HG03095 (cell line): Measurements from ENCODE around the gene TSPYL6.
"Not testable (repeated sequence)": the region's sequence is repeated elsewhere in the genome, so short reads cannot be mapped to it uniquely, and the experiment has no call there.

Experiments
- ATAC-seq: cut with Tn5 transposase; IDR thresholded peaks from one replicate; pipeline ENCODE4 v1.9.1; 2021; ENCODE audit warnings: moderate library complexity; ENCODE audit not compliant: unreplicated experiment

The TSPYL6 gene

DNA sequence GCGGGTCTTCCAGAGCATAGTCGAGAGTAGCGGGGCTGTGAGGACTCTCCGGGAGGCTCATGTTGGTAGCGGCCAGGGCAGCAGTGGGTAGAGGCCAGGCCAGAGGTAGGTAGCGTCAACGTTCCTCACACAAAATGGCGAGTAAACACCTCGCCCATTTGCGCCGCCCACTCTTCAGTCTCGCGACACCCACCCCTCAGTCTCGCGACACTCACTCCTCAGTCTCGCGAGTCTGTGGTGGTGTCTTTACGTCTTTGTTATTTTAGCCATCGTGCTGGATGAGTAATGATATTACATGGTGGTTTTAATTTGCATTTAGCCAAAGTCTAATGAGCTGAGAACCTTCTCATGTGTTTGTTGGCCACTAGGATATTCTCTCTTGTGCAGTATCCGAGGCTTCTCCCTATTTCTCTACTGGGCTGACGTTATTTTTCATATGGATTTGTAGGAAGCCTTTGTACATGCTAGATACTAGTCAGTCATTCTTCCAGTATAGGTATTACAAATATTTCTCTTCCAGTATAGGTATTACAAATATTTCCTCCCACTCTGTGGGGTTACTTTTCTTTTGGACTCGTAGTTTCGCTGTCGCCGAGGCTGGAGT is at the start of gene TSPYL6:
TSPYL6 (minus strand) TSS at position 139 of the 604 bp plus-strand sequence; CDS start at position 61, 78 bp downstream.
- ATAC-seq = no peak

DNA sequence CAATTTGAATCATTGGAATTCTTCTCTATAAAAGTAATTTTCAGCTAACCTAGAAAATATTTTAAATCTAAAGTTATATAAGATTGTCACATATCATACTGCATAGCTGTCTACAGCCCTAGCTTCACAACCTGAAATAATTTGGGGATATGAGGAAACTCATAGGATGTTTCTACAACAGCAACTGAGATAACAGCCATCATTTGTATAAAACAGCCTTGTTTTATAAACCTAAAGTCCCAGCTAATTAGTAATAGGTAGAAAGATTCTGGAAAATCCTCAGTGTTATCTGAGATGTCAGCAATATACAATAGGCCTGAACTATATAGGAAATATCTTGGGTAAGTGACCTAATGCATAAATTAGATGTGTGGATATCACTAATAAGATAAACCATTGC is 47.6 kb upstream of the TSPYL6 start:
- no peak for ATAC-seq

DNA sequence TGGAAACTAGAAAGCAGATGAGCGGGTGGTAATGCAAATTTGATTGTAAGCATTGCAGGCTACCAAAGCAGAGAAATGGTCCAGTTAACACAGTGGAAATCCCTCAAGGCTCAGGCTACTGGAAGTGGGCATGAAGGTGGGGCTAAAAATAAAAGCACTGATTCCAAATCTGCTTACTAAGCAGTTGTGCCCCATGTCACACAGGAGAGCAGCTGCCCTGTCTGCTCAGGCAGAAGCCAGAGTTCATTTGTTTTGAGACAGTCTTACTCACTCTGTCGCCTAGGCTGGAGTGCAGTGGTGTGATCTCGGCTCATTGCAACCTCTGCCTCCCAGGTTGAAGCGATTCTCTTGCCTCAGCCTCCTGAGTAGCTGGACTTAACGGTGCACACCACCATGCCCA is 42.5 kb upstream of the TSPYL6 start:
- ATAC-seq = no peak

- no peak for ATAC-seq
Measured at GRCh38 chr2:54295911-54296310, 39.9 kb upstream of the TSPYL6 start.

DNA sequence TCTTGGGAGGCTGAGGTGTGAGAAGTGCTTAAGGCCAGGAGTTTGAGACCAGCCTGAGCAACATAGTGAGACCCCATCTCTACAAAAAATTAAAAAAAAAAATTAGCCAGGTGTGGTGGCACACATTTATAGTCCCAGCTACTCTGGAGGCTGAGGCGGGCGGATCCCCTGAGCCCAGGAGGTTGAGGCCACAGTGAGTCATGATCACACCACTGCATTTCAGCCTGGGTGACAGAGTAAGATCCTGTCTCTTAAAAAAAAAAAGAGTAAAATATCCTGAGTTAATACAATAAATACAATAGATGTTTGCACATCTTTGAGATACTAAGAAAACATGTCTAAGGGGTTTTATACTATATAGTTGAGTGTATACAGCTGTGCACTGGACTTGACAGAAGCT is 38.6 kb upstream of the TSPYL6 start:
- ATAC-seq = not testable (repeated sequence)

DNA sequence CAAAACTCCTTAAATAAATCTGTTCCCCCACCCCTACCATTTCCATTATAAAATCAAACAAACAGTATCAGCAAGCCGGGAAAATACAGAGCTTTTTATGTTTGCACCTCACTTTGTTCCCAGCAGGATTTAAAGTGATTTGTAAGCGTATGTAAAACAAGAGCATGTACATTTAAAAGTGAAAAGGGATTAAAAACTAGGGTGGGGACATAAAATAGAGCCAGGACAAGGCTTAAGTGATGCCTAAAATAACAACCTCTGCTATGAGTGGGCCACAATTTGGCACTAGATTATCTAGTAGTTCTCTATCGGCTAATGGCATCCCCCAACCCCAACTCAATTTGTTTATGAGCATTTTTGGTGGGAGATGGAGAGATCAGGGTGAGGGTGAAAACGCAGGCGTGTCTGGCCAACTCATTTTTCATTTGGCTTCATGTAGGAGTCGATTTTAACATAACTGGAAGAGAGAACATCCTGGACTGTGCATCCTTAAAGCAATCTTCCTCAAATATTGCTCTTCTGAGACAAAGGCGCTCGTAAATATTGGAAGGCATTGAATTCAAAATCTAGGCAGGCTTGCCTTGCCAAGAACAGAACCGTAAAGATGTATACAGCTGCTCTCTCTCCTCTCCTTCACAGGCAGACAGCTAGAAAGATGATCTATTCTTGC is 34.5 kb upstream of the TSPYL6 start:
- ATAC-seq = no peak

GRCh38 chr2:54289917-54290316 is 33.9 kb upstream of the TSPYL6 start:
- no peak for ATAC-seq

GRCh38 chr2:54287532-54287931 is 31.5 kb upstream of the TSPYL6 start:
- ATAC-seq = no peak

- no peak for ATAC-seq
Measured at GRCh38 chr2:54285451-54285850, 29.4 kb upstream of the TSPYL6 start.

GRCh38 chr2:54284826-54285225 is 28.8 kb upstream of the TSPYL6 start:
- ATAC-seq = no peak

- ATAC-seq = no peak
Measured at GRCh38 chr2:54279385-54279784, 23.4 kb upstream of the TSPYL6 start.

GRCh38 chr2:54275541-54275940 is 19.5 kb upstream of the TSPYL6 start:
- no peak for ATAC-seq

DNA sequence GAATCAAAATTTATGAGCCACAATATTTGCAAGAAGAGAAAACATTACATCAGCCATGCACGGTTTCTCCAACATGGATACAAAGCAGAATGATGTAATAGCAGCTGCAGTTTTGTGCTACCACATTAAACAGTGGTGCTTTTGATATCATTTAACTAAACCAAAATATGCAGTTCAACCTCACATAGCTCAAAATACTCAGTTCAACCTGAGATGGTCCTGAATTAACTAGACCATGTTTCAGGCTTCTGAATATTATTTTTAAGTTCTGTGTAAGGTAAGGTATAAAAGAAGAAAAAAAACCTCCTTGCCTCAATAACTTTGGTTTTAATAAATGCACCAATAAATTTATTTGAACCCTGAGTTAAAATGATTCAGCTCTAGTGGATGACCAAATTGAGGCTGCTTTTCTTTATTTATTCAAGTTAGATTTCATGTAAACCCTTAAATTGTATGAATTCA is 18.8 kb upstream of the TSPYL6 start:
- no peak for ATAC-seq

DNA sequence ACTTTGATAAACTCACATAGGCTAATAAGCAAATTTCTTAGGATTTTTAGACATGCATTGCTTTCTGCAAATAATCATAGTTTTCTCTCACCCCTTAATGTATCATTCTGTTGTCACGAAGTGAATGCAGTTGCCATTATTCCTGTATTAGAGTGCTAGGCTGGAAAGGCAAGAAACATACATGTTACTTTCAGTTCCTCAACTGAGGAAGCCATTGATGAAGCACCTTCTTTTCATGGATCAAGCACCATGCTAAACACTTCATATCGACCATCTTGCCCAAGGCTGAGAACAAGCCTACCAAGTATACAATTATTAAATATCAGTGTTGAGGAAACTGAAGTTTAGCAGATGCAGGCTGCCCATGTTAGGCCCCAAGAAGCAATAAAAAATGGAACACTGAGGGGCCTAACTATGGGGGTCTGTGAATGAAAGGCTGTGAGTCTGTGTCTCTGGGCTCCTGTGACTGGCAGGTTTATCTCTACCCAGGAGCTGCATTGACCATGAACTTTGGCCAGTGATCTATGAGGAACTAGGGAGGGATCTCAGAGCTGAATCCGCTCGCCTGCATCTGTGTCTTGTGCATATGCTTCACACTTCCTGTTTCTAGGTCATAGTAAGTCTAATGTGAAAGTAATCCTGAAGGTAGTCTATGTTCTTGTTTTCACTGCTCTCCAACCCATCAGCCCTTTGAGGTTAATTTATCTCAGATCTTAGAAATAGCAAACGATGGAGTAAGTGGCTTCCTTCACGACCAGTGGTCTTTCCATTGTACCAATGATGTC is 16.0 kb upstream of the TSPYL6 start:
- peak; percentile 88 for ATAC-seq

DNA sequence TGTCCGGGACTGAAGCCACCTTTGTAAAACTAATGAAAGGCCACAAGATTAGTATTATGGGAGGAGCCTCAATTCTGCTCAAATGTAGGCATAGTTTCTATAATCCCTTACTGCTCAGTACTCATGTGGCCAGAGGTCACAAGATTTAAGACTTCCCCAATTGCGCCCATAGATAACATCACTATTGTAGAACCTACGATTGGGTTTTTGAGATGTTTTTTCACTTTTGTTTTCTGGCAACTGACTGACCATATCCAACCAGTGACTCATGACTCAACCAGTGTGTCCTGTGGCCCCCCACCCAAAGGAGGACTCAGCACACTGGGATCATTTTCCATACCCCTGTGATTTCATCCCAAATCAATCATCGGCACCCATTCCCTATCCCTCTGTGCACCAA is 15.2 kb upstream of the TSPYL6 start:
- no peak for ATAC-seq

- ATAC-seq = no peak
Measured at GRCh38 chr2:54267577-54267976, 11.5 kb upstream of the TSPYL6 start.

- not testable (repeated sequence) for ATAC-seq
Measured at GRCh38 chr2:54265081-54265480, 9.1 kb upstream of the TSPYL6 start.

DNA sequence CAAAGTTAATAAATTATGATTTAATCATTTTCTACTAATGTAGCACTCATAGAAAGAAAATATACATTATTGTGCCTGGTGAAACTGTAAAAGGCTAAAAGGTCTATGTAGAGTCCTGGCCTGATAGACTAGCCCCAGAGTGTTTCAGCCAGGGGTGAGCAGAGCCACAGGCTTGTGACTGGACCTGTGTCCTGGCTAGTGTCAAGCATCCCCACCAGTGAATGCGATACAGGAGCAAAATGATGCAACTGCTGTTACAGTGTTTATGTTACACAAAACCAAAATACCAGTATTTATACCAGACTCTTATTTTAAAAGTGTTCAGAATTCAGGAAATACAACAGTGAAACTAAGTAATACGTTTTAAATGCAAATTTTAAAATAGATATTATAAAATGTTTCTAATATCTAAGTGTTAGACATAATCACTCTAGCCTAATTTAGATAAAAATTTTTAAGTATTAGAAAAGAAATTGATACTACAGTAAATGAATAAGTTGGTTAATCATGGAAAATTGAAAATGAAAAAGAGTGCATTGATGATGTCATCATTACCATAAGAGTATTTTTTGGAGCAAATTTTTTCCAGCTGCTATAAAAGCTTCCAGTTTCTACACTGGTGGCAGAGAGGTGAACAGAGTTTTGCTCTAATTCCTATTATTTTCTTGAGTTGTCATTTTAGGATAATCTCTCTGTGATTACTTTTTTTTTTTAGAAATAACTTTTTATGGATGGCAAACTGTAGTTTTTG is 6.2 kb upstream of the TSPYL6 start:
- no peak for ATAC-seq

DNA sequence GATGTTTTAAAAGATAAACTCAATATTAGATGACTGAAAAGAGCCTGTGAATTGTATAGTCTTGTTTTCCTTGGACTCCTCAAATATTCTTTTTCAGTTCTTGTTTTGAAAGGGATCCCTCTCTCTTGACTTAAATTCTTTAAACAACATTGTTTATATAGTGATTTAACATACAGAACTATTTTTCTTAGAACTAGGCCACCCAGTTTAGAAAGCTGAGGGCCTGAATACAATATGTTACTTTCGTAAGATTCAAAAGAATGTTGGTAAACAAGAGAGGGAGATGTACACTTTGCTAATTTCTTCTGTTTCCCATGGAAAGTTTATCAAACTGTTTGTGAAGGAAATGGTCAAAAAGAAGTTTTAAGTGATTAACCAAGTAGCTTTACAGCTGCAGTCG is 5.5 kb upstream of the TSPYL6 start:
- ATAC-seq = no peak

GRCh38 chr2:54260241-54260595 is 4.2 kb upstream of the TSPYL6 start:
- ATAC-seq = no peak
